Activated CD8-positive, alpha-beta memory T cell treated with anti-CD3 and anti-CD28 coated beads, Interleukin-2, amount 10 ng/mL, durations not matched to agents 7 days and 5 days (primary cell): ENCODE measurements around the gene ZNF532. TPM values are rescaled to one million over a fixed set of nuclear protein-coding genes. Genes with fewer than 3 reads are reported as not detected.
"Not testable (repeated sequence)": the region's sequence is repeated elsewhere in the genome, so short reads cannot be mapped to it uniquely, and the experiment has no call there.

ENCODE experiments used
- ATAC-seq: fragments of 150-1000 bp; cut with Tn5 transposase; one replicate; pipeline ENCODE4 v1.10.0; 2021; ENCODE audit warnings: moderate library complexity
- CTCF ChIA-PET: fragments of 350-600 bp; sonication (Branson Sonifier 250); formaldehyde crosslinking; loops from one replicate; lab custom pipeline; 2021; ENCODE audit warnings: antibody characterized with exemption; lab: Charles Lee
- DNase-seq: peaks from one replicate; pipeline ENCODE4 v3.0.0-alpha.2; 2020
- H3K27ac Mint-ChIP-seq: one replicate; pipeline ENCODE4 v1.8.0; 2021; ENCODE audit warnings: mild to moderate bottlenecking, mixed read lengths
- H3K27me3 Mint-ChIP-seq: one replicate; pipeline ENCODE4 v1.8.0; 2021; ENCODE audit warnings: mixed read lengths
- H3K36me3 Mint-ChIP-seq: one replicate; pipeline ENCODE4 v1.8.0; 2021; ENCODE audit warnings: mild to moderate bottlenecking, mixed read lengths
- H3K4me1 Mint-ChIP-seq: one replicate; pipeline ENCODE4 v1.8.0; 2021; ENCODE audit warnings: mixed read lengths
- H3K4me3 Mint-ChIP-seq: one replicate; pipeline ENCODE4 v1.8.0; 2021; ENCODE audit warnings: mild to moderate bottlenecking, moderate library complexity, mixed read lengths
- H3K9me3 Mint-ChIP-seq: one replicate; pipeline ENCODE4 v1.8.0; 2022; ENCODE audit warnings: low read depth, mixed read lengths
- total RNA-seq, 2 experiments: library from RNA; stranded (reverse); gene quantifications; one replicate each; pipeline ENCODE4 v1.2.3, GENCODE V29; 2021

Gene ZNF532
- total RNA-seq, 2 experiments from 2014 or later = 2.4 to 3.5 TPM

DNA sequence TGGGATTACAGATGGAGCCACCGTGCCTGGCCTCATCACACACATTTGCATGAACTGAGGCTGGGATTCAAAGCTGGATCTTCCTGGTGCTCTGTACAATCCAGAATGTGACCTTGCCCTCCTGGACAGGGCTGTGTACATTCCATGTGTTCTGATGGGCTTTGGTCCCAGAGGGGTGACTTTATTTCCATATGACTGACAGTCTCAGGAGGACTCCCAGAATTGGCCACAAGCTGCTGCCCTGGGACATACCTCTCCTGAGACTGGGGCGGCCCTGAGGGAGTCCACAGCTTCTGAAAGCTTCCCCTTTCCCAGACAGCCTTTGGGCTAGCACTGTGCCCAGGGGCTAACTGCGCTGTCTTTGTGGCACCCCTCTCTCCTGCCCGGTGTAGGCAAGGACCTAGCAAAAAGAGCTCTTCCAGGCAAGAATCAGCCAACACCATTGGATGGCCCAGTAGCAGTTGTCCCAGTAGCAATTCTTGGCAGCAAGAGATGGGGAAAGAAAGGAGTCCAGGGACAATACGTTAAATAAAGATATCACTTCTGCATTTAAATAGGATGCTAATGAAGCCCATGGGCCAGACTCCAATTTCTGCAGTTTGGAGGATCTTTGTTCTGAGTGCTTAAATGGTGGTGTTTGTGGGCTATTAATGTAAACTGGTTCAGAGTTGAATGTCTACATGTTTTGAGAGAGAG lies 26.4 kb upstream of the ZNF532 start:
- Mint-ChIP-seq H3K27ac (no peak overlapping the region), H3K4me3 (no peak overlapping the region), H3K27me3 (peaks cover 15% of the 10 kb centered on the region), H3K9me3 (no peaks in the 10 kb centered on the region), H3K36me3 (no peaks in the 10 kb centered on the region), H3K4me1 (no peaks in the 10 kb centered on the region)
- DNase-seq (no peak), ATAC-seq (no peak)
- CTCF ChIA-PET = interaction anchor here (0.7 kb wide), 1 partner anchor 315 kb away, joined by 3 read pairs; no protein-coding TSS in a partner anchor

DNA sequence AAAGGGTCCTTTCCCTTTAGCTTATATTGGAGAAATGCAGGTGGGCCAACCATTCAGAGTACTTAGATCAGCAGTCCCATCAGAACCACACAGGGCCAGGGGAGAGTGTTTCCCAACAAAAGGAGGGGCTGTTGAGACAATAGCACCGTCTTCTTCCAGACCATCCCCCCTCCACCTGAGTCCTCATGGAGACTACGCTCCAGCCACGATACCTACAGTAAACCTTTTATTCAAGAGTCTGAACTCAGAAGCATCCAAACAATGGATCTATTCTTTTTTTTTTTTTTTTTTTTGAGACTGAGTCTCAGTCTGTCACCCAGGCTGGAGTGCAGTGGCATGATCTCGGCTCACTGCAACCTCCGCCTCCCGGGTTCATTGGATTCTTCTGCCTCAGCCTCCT lies 25.7 kb upstream of the ZNF532 start:
- no peaks in the 10 kb centered on the region for H3K4me1 Mint-ChIP-seq
- H3K27me3 Mint-ChIP-seq = peaks cover 19% of the 10 kb centered on the region
- no peaks in the 10 kb centered on the region for H3K36me3 Mint-ChIP-seq
- DNase-seq (no peak), ATAC-seq (no peak)
- CTCF ChIA-PET = no interaction called here
- H3K9me3 Mint-ChIP-seq = no peaks in the 10 kb centered on the region
- no peak overlapping the region for H3K4me3 Mint-ChIP-seq
- no peak overlapping the region for H3K27ac Mint-ChIP-seq

DNA sequence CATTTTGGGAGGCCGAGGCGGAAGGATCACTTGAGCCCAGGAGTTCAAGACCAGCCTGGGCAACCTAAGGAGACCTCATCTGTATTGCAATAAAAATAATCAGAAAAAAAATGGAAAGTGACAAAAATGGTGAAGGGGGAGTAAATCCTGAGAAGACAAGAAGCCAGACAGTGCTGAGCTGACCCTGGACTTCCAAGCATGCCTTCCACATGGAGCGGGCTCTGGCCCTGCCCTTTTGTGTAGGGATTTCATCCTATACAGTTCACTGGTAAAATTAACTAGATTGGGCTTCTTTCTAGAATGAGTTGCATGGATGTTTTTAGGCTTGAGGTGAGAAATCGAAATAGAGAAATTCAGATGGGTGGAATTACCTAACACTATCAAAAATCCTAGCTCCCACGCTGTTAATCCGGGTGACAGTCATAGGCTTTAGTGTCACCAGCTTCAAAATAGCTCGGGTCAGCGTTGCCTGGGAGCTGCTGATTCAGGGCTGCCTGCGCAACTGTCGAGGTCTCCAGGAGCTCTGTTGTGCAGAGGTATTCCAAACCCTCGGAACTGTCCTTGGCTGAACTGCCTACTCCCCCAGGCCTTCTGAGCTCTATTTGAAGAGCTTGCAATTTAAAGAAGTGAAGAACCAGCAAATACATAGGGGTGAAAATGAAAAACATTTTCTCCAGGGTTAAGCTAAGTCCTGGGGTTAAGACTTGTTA lies 21.5 kb upstream of the ZNF532 start:
- H3K27ac Mint-ChIP-seq = no peak overlapping the region
- H3K36me3 Mint-ChIP-seq = no peaks in the 10 kb centered on the region
- H3K4me1 Mint-ChIP-seq = no peaks in the 10 kb centered on the region
- ATAC-seq (no peak), DNase-seq (no peak)
- peaks cover 52% of the 10 kb centered on the region for H3K27me3 Mint-ChIP-seq
- H3K9me3 Mint-ChIP-seq = no peaks in the 10 kb centered on the region
- H3K4me3 Mint-ChIP-seq = no peak overlapping the region
- CTCF ChIA-PET = no interaction called here

- H3K27me3 Mint-ChIP-seq = peaks cover 57% of the 10 kb centered on the region
- no peaks in the 10 kb centered on the region for H3K4me1 Mint-ChIP-seq
- H3K36me3 Mint-ChIP-seq = no peaks in the 10 kb centered on the region
- no peak overlapping the region for H3K27ac Mint-ChIP-seq
- DNase-seq (no peak), ATAC-seq (no peak)
- CTCF ChIA-PET = no interaction called here
- no peaks in the 10 kb centered on the region for H3K9me3 Mint-ChIP-seq
- H3K4me3 Mint-ChIP-seq = no peak overlapping the region
Observed at GRCh38 chr18:58843688-58844035, 21.0 kb upstream of the ZNF532 start.

GRCh38 chr18:58844871-58845270 lies 19.8 kb upstream of the ZNF532 start:
- Mint-ChIP-seq H3K4me1 (no peaks in the 10 kb centered on the region), H3K27me3 (peaks cover 60% of the 10 kb centered on the region)
- CTCF ChIA-PET = no interaction called here

DNA sequence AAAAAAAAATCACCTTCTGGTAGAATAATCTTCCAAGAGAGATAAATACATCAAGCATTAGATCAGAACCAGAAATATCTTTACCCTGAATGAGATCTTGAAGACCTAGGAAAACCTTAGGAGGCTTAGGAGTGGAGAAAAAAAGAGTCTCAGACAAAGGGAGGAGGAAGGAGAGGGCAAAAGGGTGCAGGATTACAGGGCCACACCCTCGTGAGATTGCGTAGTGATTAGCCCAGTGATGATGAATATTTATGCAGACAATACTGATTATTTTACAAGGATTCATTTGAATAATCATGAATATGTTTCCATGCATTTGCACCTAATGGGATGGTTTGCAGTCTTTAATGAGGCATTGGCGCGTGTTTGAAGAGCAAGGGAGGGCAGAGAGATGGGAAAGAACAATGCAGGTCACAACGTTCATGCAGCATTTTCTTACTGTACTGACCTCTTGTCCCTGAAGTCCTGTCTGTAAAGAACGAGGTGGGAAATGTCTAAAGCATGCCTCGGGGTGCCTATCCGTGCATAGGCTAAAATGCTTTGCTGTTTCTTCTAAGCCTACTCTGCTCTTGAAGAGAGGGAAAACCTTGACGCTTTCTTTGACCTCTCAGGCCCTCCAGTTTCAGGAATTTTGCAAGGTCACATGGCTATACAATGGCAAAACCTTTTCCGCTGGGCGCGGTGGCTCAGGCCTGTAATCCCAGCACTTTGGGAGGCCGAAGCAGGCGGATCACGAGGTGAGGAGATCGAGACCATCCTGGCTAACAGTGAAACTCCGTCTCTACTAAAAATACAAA lies 18.6 kb upstream of the ZNF532 start:
- ATAC-seq (no peak), DNase-seq (no peak)
- no peak overlapping the region for H3K4me3 Mint-ChIP-seq
- H3K27me3 Mint-ChIP-seq = peaks cover 62% of the 10 kb centered on the region
- no peaks in the 10 kb centered on the region for H3K4me1 Mint-ChIP-seq
- H3K36me3 Mint-ChIP-seq = no peaks in the 10 kb centered on the region
- CTCF ChIA-PET = no interaction called here
- H3K9me3 Mint-ChIP-seq = no peaks in the 10 kb centered on the region
- no peak overlapping the region for H3K27ac Mint-ChIP-seq

More at GRCh38 chr18:58844871-58845270, 19.8 kb upstream of the ZNF532 start:
- DNase-seq (no peak), ATAC-seq (no peak)
- no peaks in the 10 kb centered on the region for H3K9me3 Mint-ChIP-seq
- H3K36me3 Mint-ChIP-seq = no peaks in the 10 kb centered on the region
- H3K4me3 Mint-ChIP-seq = no peak overlapping the region
- no peak overlapping the region for H3K27ac Mint-ChIP-seq

DNA sequence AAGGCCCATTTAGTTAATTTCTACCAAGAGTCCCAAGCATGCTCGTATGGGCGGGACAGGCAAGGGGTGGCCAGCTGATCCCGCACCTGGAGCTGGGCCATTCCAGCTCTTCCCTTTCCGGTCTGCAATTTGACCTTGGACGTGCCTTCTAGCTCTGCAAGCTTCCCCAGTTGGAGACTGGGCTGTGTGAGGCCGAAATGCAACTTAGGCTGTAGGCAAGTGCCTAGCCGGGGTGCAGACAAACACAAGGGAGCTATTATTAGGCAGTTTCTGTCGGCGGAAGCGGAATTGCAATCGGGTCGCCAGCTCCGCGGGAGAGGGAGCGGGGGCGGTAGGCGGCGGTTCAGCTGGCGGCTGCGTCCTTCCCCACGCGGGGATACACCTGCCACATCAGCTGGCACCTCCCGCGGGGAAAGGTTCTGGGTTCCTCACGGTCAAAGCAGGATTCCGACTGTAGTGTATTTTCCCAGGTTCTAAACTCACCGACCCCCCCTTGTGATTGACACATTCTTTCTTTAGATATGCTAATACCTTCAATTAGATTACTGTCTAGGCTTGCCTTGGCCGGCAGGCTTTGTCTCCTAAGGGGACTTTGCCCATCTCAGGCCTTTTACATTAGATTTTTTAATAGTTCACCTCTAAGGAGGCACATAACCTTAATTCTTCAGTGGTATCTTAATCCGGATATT lies 17.1 kb upstream of the ZNF532 start:
- no peak overlapping the region for H3K4me3 Mint-ChIP-seq
- H3K27me3 Mint-ChIP-seq = peaks cover 56% of the 10 kb centered on the region
- H3K4me1 Mint-ChIP-seq = no peaks in the 10 kb centered on the region
- ATAC-seq (no peak), DNase-seq (no peak)
- no peaks in the 10 kb centered on the region for H3K9me3 Mint-ChIP-seq
- no peak overlapping the region for H3K27ac Mint-ChIP-seq
- no peaks in the 10 kb centered on the region for H3K36me3 Mint-ChIP-seq
- CTCF ChIA-PET = no interaction called here

GRCh38 chr18:58848685-58849084 lies 16.0 kb upstream of the ZNF532 start:
- Mint-ChIP-seq H3K36me3 (no peaks in the 10 kb centered on the region), H3K9me3 (no peaks in the 10 kb centered on the region), H3K27ac (no peak overlapping the region), H3K4me3 (no peak overlapping the region), H3K4me1 (no peaks in the 10 kb centered on the region), H3K27me3 (peaks cover 50% of the 10 kb centered on the region)
- no peak for ATAC-seq
- no peak for DNase-seq
- CTCF ChIA-PET = no interaction called here

DNA sequence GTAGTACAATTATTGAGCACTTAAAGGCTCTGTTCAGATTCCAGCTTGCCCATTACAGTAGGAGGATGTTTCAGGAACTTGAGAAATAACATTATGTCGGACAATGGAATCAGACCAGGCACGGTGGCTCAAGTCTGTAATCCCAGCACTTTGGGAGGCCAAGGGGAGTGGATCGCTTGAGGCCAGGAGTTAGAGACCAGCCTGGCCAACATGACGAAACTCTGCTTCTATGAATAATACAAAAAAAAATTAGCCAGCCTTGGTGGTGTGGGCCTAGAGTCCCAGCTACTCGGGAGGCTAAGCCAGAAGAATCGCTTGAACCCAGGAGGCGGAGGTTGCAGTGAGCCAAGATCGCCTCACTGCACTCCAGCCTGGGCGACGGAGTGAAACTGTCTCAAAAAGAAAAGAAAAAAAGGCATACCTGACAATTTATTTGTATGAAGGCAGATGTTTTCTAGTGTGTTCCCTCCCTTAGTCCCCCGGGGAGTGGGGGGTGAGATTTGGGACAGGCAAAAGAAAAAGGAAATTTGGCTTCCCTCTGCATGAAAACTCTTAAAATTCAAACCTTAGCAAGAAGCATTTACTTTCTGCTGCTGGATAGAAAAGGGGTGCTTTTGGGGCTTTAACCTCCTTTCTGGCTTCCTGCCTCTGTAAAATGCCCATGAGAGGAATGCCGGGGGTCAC lies 13.7 kb upstream of the ZNF532 start:
- no peak overlapping the region for H3K27ac Mint-ChIP-seq
- no peaks in the 10 kb centered on the region for H3K4me1 Mint-ChIP-seq
- H3K9me3 Mint-ChIP-seq = no peaks in the 10 kb centered on the region
- ATAC-seq = no peak
- no peaks in the 10 kb centered on the region for H3K36me3 Mint-ChIP-seq
- CTCF ChIA-PET = interaction anchor here (0.7 kb wide), 1 partner anchor 87 kb away, joined by 3 read pairs; no protein-coding TSS in a partner anchor
- no peak for DNase-seq
- H3K4me3 Mint-ChIP-seq = no peak overlapping the region
- peaks cover 33% of the 10 kb centered on the region for H3K27me3 Mint-ChIP-seq

DNA sequence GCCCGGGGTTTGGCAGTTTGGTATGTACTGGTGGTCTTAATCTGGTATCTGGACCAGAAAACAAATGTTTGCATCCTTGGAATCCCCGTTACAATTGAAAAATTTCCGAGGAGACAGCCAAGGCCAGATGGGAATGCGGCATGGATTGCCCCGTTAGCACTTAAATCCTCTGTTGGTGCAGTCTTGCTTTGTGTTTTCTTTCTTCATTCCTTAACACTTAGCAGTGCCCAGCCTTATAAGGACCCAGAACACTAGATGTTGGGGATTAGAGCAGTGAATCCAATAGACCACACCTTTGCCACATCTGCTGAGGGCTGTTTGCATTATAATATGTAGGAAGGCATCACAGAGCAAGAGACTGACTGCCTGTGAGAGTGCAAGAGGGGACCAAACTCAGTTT lies 12.8 kb upstream of the ZNF532 start:
- no peaks in the 10 kb centered on the region for H3K4me1 Mint-ChIP-seq
- H3K36me3 Mint-ChIP-seq = no peaks in the 10 kb centered on the region
- CTCF ChIA-PET = no interaction called here
- H3K27ac Mint-ChIP-seq = no peak overlapping the region
- no peak for DNase-seq
- peaks cover 28% of the 10 kb centered on the region for H3K27me3 Mint-ChIP-seq
- no peaks in the 10 kb centered on the region for H3K9me3 Mint-ChIP-seq
- no peak overlapping the region for H3K4me3 Mint-ChIP-seq
- no peak for ATAC-seq

- Mint-ChIP-seq H3K4me1 (no peaks in the 10 kb centered on the region), H3K27ac (no peak overlapping the region), H3K4me3 (no peak overlapping the region), H3K9me3 (no peaks in the 10 kb centered on the region), H3K36me3 (no peaks in the 10 kb centered on the region), H3K27me3 (peaks cover 20% of the 10 kb centered on the region)
- DNase-seq (no peak), ATAC-seq (no peak)
- CTCF ChIA-PET = no interaction called here
Observed at GRCh38 chr18:58852629-58853028, 12.0 kb upstream of the ZNF532 start.

GRCh38 chr18:58853561-58853960 lies 11.1 kb upstream of the ZNF532 start:
- no peak for DNase-seq
- no peaks in the 10 kb centered on the region for H3K9me3 Mint-ChIP-seq
- H3K4me1 Mint-ChIP-seq = no peaks in the 10 kb centered on the region
- no peak overlapping the region for H3K4me3 Mint-ChIP-seq
- H3K27ac Mint-ChIP-seq = no peak overlapping the region
- ATAC-seq = no peak
- H3K27me3 Mint-ChIP-seq = peaks cover 15% of the 10 kb centered on the region
- CTCF ChIA-PET = interaction anchor here (0.7 kb wide), 1 partner anchor 1762 kb away, joined by 3 read pairs; no protein-coding TSS in a partner anchor
- no peaks in the 10 kb centered on the region for H3K36me3 Mint-ChIP-seq

DNA sequence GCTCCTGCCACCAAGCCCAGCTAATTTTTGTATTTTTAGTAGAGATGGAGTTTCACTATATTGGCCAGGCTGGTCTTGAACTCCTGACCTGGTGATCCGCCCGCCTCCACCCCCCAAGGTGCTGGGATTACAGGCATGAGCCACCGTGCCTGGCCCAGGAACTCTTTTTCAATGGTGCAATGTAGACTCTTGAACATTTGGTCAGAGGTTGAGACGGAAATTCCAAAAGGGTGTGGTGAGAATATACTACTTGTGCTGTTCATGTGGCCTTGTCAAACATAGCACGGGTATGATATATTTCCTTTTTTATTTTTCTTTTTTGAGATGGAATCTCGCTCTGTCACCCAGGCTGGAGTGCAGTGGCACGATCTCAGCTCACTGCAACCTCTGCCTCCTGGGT lies 9.2 kb upstream of the ZNF532 start:
- DNase-seq, CTCF ChIA-PET, H3K9me3 Mint-ChIP-seq, H3K4me3 Mint-ChIP-seq, H3K4me1 Mint-ChIP-seq, H3K27ac Mint-ChIP-seq, H3K36me3 Mint-ChIP-seq, ATAC-seq: not testable (repeated sequence)
- H3K27me3 Mint-ChIP-seq = peaks cover 19% of the 10 kb centered on the region
